ENCODE measurements around the gene AGK.
A peak's percentile ranks its signal among the peaks of the same experiment; 100 is the strongest.
"Not testable (repeated sequence)": the region's sequence is repeated elsewhere in the genome, so short reads cannot be mapped to it uniquely, and the experiment has no call there.

The AGK gene

GRCh38 chr7:141686074-141686473 is 134.9 kb downstream of the AGK start:
- DNase-seq: no peak

- no peak for DNase-seq
These were observed 135.5 kb downstream of the AGK start for GRCh38 chr7:141686670-141687069.

- no peak for DNase-seq
These were observed 136.8 kb downstream of the AGK start for GRCh38 chr7:141688043-141688442.

- DNase-seq: not testable (repeated sequence)
These were observed 138.0 kb downstream of the AGK start for GRCh38 chr7:141689072-141689825.

GRCh38 chr7:141691540-141691939 is 140.3 kb downstream of the AGK start:
- DNase-seq: no peak

- no peak for DNase-seq
These were observed 140.8 kb downstream of the AGK start for GRCh38 chr7:141691961-141692360.

- DNase-seq: no peak
These were observed 141.9 kb downstream of the AGK start for GRCh38 chr7:141693082-141693481.

GRCh38 chr7:141695803-141696289 is 144.6 kb downstream of the AGK start:
- DNase-seq: no peak

GRCh38 chr7:141696348-141696747 is 145.1 kb downstream of the AGK start:
- no peak for DNase-seq

GRCh38 chr7:141697211-141697871 is 146.1 kb downstream of the AGK start:
- DNase-seq: no peak

- DNase-seq: no peak
These were observed 147.2 kb downstream of the AGK start for GRCh38 chr7:141698247-141699015.

- no peak for DNase-seq
These were observed 148.7 kb downstream of the AGK start for GRCh38 chr7:141699860-141700259.

- no peak for DNase-seq
These were observed 149.2 kb downstream of the AGK start for GRCh38 chr7:141700296-141700847.

- DNase-seq: peak; percentile 3 to 10
These were observed 149.7 kb downstream of the AGK start for GRCh38 chr7:141700848-141701371.

- DNase-seq: peak; percentile 61 to 69
These were observed 150.4 kb downstream of the AGK start for GRCh38 chr7:141701489-141702046.

GRCh38 chr7:141702047-141702567 is 150.9 kb downstream of the AGK start, which contains the start of gene DENND11:
TSS of gene DENND11 (minus strand) at chr7:141702166. CDS start at chr7:141702153, 13 bp downstream.
- peak; percentile 50 to 55 for DNase-seq

- DNase-seq: no peak
These were observed 151.7 kb downstream of the AGK start for GRCh38 chr7:141702892-141703291.

GRCh38 chr7:141704112-141704511 is 152.9 kb downstream of the AGK start:
- no peak for DNase-seq

- DNase-seq: no peak
These were observed 153.5 kb downstream of the AGK start for GRCh38 chr7:141704741-141705140.

Measured in activated CD4-positive, alpha-beta T cell treated with anti-CD3 and anti-CD28 coated beads, Interleukin-2, amount 50 U/mL, for 48 hours (primary cell).